OCI-LY1 (cell line): ENCODE results near the gene POLR1B.

Experiments used
- CTCF ChIP-seq: fragments of 200-600 bp; sonication (generic), shearing (Covaris generic); IDR thresholded peaks from 2 replicates; pipeline ENCODE4 v1.5.1; 2017; ENCODE audit warnings: mild to moderate bottlenecking, antibody characterized with exemption, low read length, moderate library complexity, mixed read lengths
- EZH2 ChIP-seq: fragments of 200-600 bp; sonication (generic), shearing (Covaris generic); IDR thresholded peaks from 2 replicates; pipeline ENCODE4 v1.8.0; 2017; ENCODE audit warnings: borderline replicate concordance, mixed run types, mild to moderate bottlenecking, antibody characterized with exemption, low read length, moderate library complexity, mixed read lengths

- TF ChIP-seq CTCF (no peak), EZH2 (no peak)
Observed at GRCh38 chr2:112602917-112603316, 60.7 kb downstream of the POLR1B start.
